K562 (cell line): ENCODE data around the gene PLCL1. TPM values are rescaled to one million over a fixed set of nuclear protein-coding genes. Genes with fewer than 3 reads are reported as not detected.

Source experiments
- ATAC-seq: fragments of 200-7000 bp; cut with Tn5 transposase; 3 replicates; pipeline ENCODE4 v1.9.1; 2020; ENCODE audit warnings: moderate library complexity
- BruUV-seq: library from RNA; stranded (reverse); fragments of 400-500 nt; replicated peaks from 2 replicates; lab custom pipeline; 2021; lab: Mats Ljungman, UMichigan
- CTCF ChIA-PET: fragments of 300-600 bp; formaldehyde crosslinking; extraction: SDS; loops from one replicate; lab custom pipeline; 2021; ENCODE audit warnings: low intra/inter-chr PET ratio; lab: Yijun Ruan, JAX
- POLR2A ChIA-PET: fragments of 300-600, 350-650 bp; sonication (Branson Sonifier 250); formaldehyde crosslinking; extraction: SDS; loops from one replicate; lab custom pipeline; 2021; ENCODE audit warnings: antibody characterized with exemption, inconsistent platforms; lab: Yijun Ruan, JAX
- DNase-seq, 4 experiments: peaks; one replicate each; pipeline versions ENCODE4 v3.0.0 to v3.0.0-alpha.2; 2011 to 2018; ENCODE audit warnings: low spot score in 3 of 4, mixed read lengths in 3 of 4; ENCODE audit errors: extremely low read depth in 1 of 4
- FAIRE-seq: peaks from 2 replicates; lab custom pipeline; 2011; peaks lifted over from hg19 to GRCh38; lab: Jason Lieb, UNC
- H2AFZ ChIP-seq: 2 replicates; pipeline ENCODE4 v1.6.0; 2011; ENCODE audit warnings: low read depth, low read length, control low read depth, inconsistent platforms
- H3K27ac ChIP-seq: fragments of 200-600 bp; 3 replicates; pipeline ENCODE4 v1.8.0; 2011; ENCODE audit warnings: low read depth, mild to moderate bottlenecking, control low read depth, inconsistent platforms, low read length, moderate library complexity, mixed read lengths; ENCODE audit errors: extremely low read depth
- H3K27me3 ChIP-seq, 2 experiments: fragments of 300-600 bp in 1 of 2; 2 replicates in 1 of 2; 3 replicates in 1 of 2; pipeline versions ENCODE4 v1.6.0 to v1.8.0; 2011; ENCODE audit warnings: inconsistent platforms in 2 of 2, low read length in 2 of 2, mild to moderate bottlenecking in 1 of 2, mixed read lengths in 1 of 2, moderate library complexity in 1 of 2; ENCODE audit not compliant: control insufficient read depth in 2 of 2, insufficient read depth in 2 of 2
- H3K36me3 ChIP-seq: fragments of 300-600 bp; 3 replicates; pipeline ENCODE4 v1.8.0; 2011; ENCODE audit warnings: mild to moderate bottlenecking, low read length, inconsistent platforms; ENCODE audit not compliant: control insufficient read depth, insufficient read depth
- H3K4me1 ChIP-seq, 2 experiments: fragments of 200-600 bp in 1 of 2; replicated peaks in 1 of 2; 2 replicates in 1 of 2; 3 replicates in 1 of 2; pipeline versions ENCODE4 v1.5.1 to v1.8.0; 2011; ENCODE audit warnings: inconsistent platforms in 2 of 2, low read length in 2 of 2, mild to moderate bottlenecking in 1 of 2, mixed read lengths in 1 of 2, moderate library complexity in 1 of 2; ENCODE audit not compliant: control insufficient read depth in 2 of 2, insufficient read depth in 2 of 2
- H3K4me2 ChIP-seq: 2 replicates; pipeline ENCODE4 v1.6.1; 2011; ENCODE audit warnings: low read length, control low read depth, inconsistent platforms, mixed read lengths; ENCODE audit not compliant: insufficient read depth
- H3K4me3 ChIP-seq: fragments of 200-600 bp; sonication (generic), shearing (Covaris generic); 2 replicates; pipeline ENCODE4 v1.5.1; 2016; ENCODE audit warnings: control low read depth, inconsistent platforms
- H3K79me2 ChIP-seq: fragments of 200-600 bp; 3 replicates; pipeline ENCODE4 v1.8.0; 2011; ENCODE audit warnings: low read length, inconsistent platforms; ENCODE audit not compliant: control insufficient read depth, insufficient read depth
- H3K9ac ChIP-seq, 2 experiments: 2 replicates each; pipeline versions ENCODE4 v1.6.0 to v1.6.1; 2011; ENCODE audit warnings: low read depth in 2 of 2, low read length in 2 of 2, control low read depth in 1 of 2, inconsistent platforms in 1 of 2, mild to moderate bottlenecking in 1 of 2, mixed read lengths in 1 of 2; ENCODE audit not compliant: insufficient read depth in 1 of 2
- H3K9me1 ChIP-seq: one replicate; pipeline ENCODE4 v1.6.0; 2011; ENCODE audit warnings: inconsistent platforms, mild to moderate bottlenecking, low read length, moderate library complexity; ENCODE audit not compliant: control insufficient read depth, insufficient read depth
- H3K9me3 ChIP-seq: replicated peaks from 2 replicates; pipeline ENCODE4 v1.5.1; 2011; ENCODE audit warnings: low read depth, low read length, inconsistent platforms; ENCODE audit not compliant: control insufficient read depth, insufficient read depth
- H4K20me1 ChIP-seq: replicated peaks from 2 replicates; pipeline ENCODE4 v1.6.1; 2011; ENCODE audit warnings: low read length, inconsistent platforms, mixed read lengths; ENCODE audit not compliant: control insufficient read depth, insufficient read depth
- JUND ChIP-seq, 2 experiments: IDR thresholded peaks; 2 replicates in 1 of 2; 3 replicates in 1 of 2; pipeline ENCODE4 v1.6.1; 2011; ENCODE audit warnings: borderline replicate concordance in 2 of 2, low read depth in 2 of 2, low read length in 2 of 2, improper control_type of control experiment in 1 of 2, missing biosample characterization in 1 of 2, missing genetic modification characterization in 1 of 2, missing genetic modification reagents in 1 of 2
- POLR2AphosphoS5 ChIP-seq: IDR thresholded peaks from 2 replicates; pipeline ENCODE4 v1.6.1; 2011; ENCODE audit warnings: mild to moderate bottlenecking, low read depth, low read length, moderate library complexity; ENCODE audit not compliant: control insufficient read depth, insufficient read depth
- TCF7 ChIP-seq: sonication (generic); IDR thresholded peaks from 2 replicates; pipeline ENCODE4 v1.6.1; 2016; ENCODE audit warnings: antibody characterized with exemption, borderline replicate concordance
- TEAD4 ChIP-seq, 2 experiments: sonication (generic) in 1 of 2; formaldehyde crosslinking in 1 of 2; IDR thresholded peaks; 2 replicates each; pipeline versions ENCODE4 v1.6.1 to v1.8.0; 2012 to 2022; ENCODE audit warnings: borderline replicate concordance in 1 of 2, inconsistent platforms in 1 of 2, low read length in 1 of 2, mild to moderate bottlenecking in 1 of 2, missing genetic modification reagents in 1 of 2
- YY1 ChIP-seq, 3 experiments: IDR thresholded peaks; 2 replicates each; pipeline ENCODE4 v1.6.1; 2011; ENCODE audit warnings: low read length in 2 of 3, mild to moderate bottlenecking in 2 of 3, moderate library complexity in 2 of 3, borderline replicate concordance in 1 of 3, control low read depth in 1 of 3, low read depth in 1 of 3; ENCODE audit not compliant: insufficient read depth in 3 of 3, insufficient replicate concordance in 2 of 3, control insufficient read depth in 1 of 3, insufficient read length in 1 of 3; ENCODE audit errors: extremely low read depth in 1 of 3
- ZSCAN32 ChIP-seq: fragments of 450-650 bp; formaldehyde crosslinking; IDR thresholded peaks from 2 replicates; pipeline ENCODE4 v1.4.0; 2020; ENCODE audit warnings: mild to moderate bottlenecking, moderate library complexity
- WGBS: fragments of 100-300 bp; shearing (Covaris generic); methylation state at CpG from one replicate; pipeline ENCODE4 v1.1.6; 2016; ENCODE audit warnings: low coverage, mixed read lengths; ENCODE audit not compliant: insufficient coverage; ENCODE audit errors: missing lambda C conversion rate; 5-methylcytosine and 5-hydroxymethylcytosine counted together
- in situ Hi-C: fragments of 300-500 bp; cut with MboI; formaldehyde crosslinking; loops from 4 replicates; pipeline ENCODE4 v1.15.0; 2018; ENCODE audit warnings: inconsistent platforms, mixed read lengths
- intact Hi-C: fragments of 100-400 bp; cut with micrococcal nuclease; formaldehyde crosslinking; loops from 2 replicates; pipeline ENCODE4 v1.14.2; 2022
- polyA plus RNA-seq, 8 experiments: library from polyadenylated mRNA; depleted of rRNA in 4 of 8; stranded (reverse) in 5 of 8; unstranded in 3 of 8; fragments of >200 nt; fragmentation: Nextera tagmentation in 2 of 8; fragmentation: Illumina TruSeq in 1 of 8; extraction: Ambion mirVana in 2 of 8; extraction: Trizol in 1 of 8; gene quantifications; 2 replicates each; pipeline versions ENCODE4 v1.2.1 to v1.2.3, GENCODE V29; 2011 to 2014; ENCODE audit warnings: inconsistent platforms in 1 of 8, missing spikeins in 1 of 8
- total RNA-seq, 7 experiments: library from RNA; depleted of rRNA in 6 of 7; stranded (reverse); fragments of >200 nt in 6 of 7; fragmentation: Illumina TruSeq in 2 of 7; extraction: Trizol in 2 of 7; gene quantifications; 2 replicates each; pipeline versions ENCODE4 v1.2.1 to v1.2.3, GENCODE V29; 2011 to 2021; ENCODE audit warnings: low replicate concordance in 1 of 7
- TF ChIP-seq, protein P1 (sequence below): fragments of 250-450 bp; sonication (Bioruptor Pico); IDR thresholded peaks from 2 replicates; pipeline ENCODE4 v1.8.0; 2022; ENCODE audit warnings: inconsistent platforms, mild to moderate bottlenecking, moderate library complexity, borderline replicate concordance
- TF ChIP-seq, protein P2 (sequence below): fragments of 250-450 bp; sonication (Bioruptor Pico); IDR thresholded peaks from 2 replicates; pipeline ENCODE4 v1.8.0; 2021; ENCODE audit warnings: moderate library complexity, mild to moderate bottlenecking, inconsistent platforms
- TF ChIP-seq, protein P3 (sequence below): fragments of 450-650 bp; formaldehyde crosslinking; IDR thresholded peaks from 2 replicates; pipeline ENCODE4 v1.4.0; 2022; ENCODE audit warnings: missing genetic modification characterization

Gene PLCL1
- total and polyA plus RNA-seq, 9 of the 15 experiments (the other 6 are each of a cell fraction or from before 2014, with no cell fraction given), result 2.0 to 17.7 (median 8.6) TPM

DNA sequence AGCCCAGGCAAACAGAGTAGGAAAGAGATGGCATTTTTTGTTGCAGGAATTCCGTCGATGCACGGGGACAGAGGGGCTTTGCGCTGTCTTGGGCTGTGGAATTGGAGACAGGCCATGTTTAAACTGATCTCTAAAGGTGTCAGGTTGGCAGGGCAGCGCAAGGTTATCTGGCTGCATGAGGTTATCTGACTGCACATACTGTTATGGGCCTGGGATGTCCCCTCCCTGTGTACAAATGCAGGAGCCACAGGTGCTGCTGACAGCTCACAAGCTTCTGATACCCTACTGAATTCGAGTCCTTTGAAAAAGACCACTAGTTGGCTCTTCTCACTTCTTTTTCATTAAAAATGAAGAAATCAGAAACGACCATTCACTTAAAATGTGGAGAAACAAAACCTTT is 255.4 kb downstream of the PLCL1 start (continued):
- TF ChIP-seq, protein P1, sequence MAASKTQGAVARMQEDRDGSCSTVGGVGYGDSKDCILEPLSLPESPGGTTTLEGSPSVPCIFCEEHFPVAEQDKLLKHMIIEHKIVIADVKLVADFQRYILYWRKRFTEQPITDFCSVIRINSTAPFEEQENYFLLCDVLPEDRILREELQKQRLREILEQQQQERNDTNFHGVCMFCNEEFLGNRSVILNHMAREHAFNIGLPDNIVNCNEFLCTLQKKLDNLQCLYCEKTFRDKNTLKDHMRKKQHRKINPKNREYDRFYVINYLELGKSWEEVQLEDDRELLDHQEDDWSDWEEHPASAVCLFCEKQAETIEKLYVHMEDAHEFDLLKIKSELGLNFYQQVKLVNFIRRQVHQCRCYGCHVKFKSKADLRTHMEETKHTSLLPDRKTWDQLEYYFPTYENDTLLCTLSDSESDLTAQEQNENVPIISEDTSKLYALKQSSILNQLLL (CRISPR knock-in tag), result no peak
- TF ChIP-seq YY1 (IDR thresholded peaks at IDR 0.05; ENCODE audit: borderline replicate concordance in 1 of 3, control insufficient read depth in 1 of 3, extremely low read depth in 1 of 3, insufficient read depth in 3 of 3, insufficient read length in 1 of 3, insufficient replicate concordance in 2 of 3, low read depth in 1 of 3, low read length in 2 of 3) (no peak), ZSCAN32 (CRISPR knock-in tag) (no peak), TEAD4 (IDR thresholded peaks at IDR 0.05; ENCODE audit: low read length) (0 out of 2 replicates have a peak, but pooled peaks have one; percentile 35), TEAD4 (CRISPR knock-in tag; IDR thresholded peaks at IDR 0.05; ENCODE audit: borderline replicate concordance) (no peak), TCF7 (no peak), POLR2AphosphoS5 (peak; percentile 23; the same call in 1 of the 2 replicates)

DNA sequence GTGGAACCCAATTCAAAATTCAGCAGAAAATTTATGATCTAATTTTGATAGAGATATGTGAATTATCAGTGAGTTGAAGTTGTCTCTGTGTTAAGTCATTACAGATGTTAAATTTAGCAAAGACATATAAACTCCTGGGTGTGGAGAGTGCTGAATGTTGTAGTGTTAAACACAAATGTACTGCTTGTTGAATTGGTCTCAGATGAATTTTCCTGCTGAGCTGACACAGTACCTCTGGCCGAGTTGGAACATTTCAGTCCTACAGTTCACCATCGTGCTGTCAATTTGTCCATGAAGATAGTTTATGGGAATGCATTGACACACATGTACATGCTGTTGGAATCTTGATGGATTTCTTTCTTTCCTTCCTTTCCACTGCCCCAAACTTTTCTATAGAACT is 255.9 kb downstream of the PLCL1 start:
- ChIA-PET POLR2A (interaction anchor here (0.6 kb wide), 1 partner anchor 157 kb away, joined by 3 read pairs; no protein-coding TSS in a partner anchor), CTCF (no interaction called here)
- no peak overlapping the region for H3K9ac ChIP-seq
- no peaks in the 10 kb centered on the region for H3K9me3 ChIP-seq
- H2AFZ ChIP-seq, result no peak overlapping the region
- WGBS, result 28% methylated on average over 2 of the region's 2 CpGs
- H3K27ac ChIP-seq, result no peak overlapping the region
- intact Hi-C loops (no loop called here), in situ Hi-C loops (no loop called here)
- H3K9me1 ChIP-seq, result no peaks in the 10 kb centered on the region
- peaks cover 5 to 19% of the 10 kb centered on the region in 2 experiments; a peak in 4 of 5 replicates for H3K4me1 ChIP-seq
- H3K4me2 ChIP-seq, result no peak overlapping the region
- H4K20me1 ChIP-seq, result no peaks in the 10 kb centered on the region; the same call in 1 of the 2 replicates
- ATAC-seq, result peak; percentile 18; the same call in 1 of the 3 replicates
- H3K79me2 ChIP-seq, result peaks cover 40% of the 10 kb centered on the region
- no peaks in the 10 kb centered on the region for H3K27me3 ChIP-seq
- no peak for TF ChIP-seq JUND (IDR thresholded peaks at IDR 0.05; ENCODE audit: borderline replicate concordance, low read depth, low read length)
- no peak for TF ChIP-seq JUND (tag; IDR thresholded peaks at IDR 0.05; ENCODE audit: borderline replicate concordance, low read depth, low read length)
- TF ChIP-seq, protein P2, sequence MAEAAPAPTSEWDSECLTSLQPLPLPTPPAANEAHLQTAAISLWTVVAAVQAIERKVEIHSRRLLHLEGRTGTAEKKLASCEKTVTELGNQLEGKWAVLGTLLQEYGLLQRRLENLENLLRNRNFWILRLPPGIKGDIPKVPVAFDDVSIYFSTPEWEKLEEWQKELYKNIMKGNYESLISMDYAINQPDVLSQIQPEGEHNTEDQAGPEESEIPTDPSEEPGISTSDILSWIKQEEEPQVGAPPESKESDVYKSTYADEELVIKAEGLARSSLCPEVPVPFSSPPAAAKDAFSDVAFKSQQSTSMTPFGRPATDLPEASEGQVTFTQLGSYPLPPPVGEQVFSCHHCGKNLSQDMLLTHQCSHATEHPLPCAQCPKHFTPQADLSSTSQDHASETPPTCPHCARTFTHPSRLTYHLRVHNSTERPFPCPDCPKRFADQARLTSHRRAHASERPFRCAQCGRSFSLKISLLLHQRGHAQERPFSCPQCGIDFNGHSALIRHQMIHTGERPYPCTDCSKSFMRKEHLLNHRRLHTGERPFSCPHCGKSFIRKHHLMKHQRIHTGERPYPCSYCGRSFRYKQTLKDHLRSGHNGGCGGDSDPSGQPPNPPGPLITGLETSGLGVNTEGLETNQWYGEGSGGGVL (CRISPR knock-in tag), result no peak
- TF ChIP-seq, protein P3, sequence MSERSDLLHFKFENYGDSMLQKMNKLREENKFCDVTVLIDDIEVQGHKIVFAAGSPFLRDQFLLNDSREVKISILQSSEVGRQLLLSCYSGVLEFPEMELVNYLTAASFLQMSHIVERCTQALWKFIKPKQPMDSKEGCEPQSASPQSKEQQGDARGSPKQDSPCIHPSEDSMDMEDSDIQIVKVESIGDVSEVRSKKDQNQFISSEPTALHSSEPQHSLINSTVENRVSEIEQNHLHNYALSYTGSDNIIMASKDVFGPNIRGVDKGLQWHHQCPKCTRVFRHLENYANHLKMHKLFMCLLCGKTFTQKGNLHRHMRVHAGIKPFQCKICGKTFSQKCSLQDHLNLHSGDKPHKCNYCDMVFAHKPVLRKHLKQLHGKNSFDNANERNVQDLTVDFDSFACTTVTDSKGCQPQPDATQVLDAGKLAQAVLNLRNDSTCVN, result no peak
- FAIRE-seq, result no peak
- DNase-seq, result no peak
- H3K36me3 ChIP-seq, result no peaks in the 10 kb centered on the region; the same call in 2 of the 3 replicates
- H3K4me3 ChIP-seq, result no peak overlapping the region
- BruUV-seq, result no TSS peak
